ENCODE results near the gene SEMA3C.

DNA sequence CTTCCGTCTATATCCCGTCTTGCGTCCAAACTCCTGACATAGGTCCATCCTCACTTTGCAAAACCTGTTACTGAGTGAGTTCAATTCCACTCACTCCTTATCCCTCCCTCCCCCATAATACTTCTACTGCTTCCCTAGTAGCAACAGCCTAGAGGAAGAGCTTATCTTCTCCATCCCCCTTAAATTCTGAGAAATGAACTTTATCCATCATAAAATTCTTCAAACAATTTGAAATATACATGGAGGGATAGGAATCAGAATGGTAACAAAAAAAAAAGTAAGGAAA is 27.6 kb downstream of the SEMA3C start:
- TF ChIP-seq CTCF (IDR thresholded peaks at IDR 0.05) (no peak), POLR2A (IDR thresholded peaks at IDR 0.05) (no peak), POLR2AphosphoS5 (IDR thresholded peaks at IDR 0.05; ENCODE audit: insufficient read depth in 1 of 2, low read depth in 1 of 2) (no peak)
